Right cardiac atrium (tissue), 5 donors: Measurements from ENCODE around the gene DDT. TPM values are rescaled to one million over a fixed set of nuclear protein-coding genes. Genes with fewer than 3 reads are reported as not detected.
A peak's percentile ranks its signal among the peaks of the same experiment; 100 is the strongest.
"Not testable (repeated sequence)": the region's sequence is repeated elsewhere in the genome, so short reads cannot be mapped to it uniquely, and the experiment has no call there.

Experiments used
- ATAC-seq, 2 donors: fragments of 200-7000 bp; cut with Tn5 transposase; one replicate each; pipeline versions ENCODE4 v1.8.0 to v1.9.1; 2020; ENCODE audit warnings: moderate library complexity in 2 of 2, mild to moderate bottlenecking in 1 of 2
- DNase-seq, 3 donors: peaks; one replicate each; pipeline ENCODE4 v3.0.0-alpha.2; 2020
- H3K27ac ChIP-seq: one replicate; pipeline ENCODE4 v1.5.1; 2013; ENCODE audit warnings: mild to moderate bottlenecking, low read length, control low read depth, moderate library complexity
- H3K27me3 ChIP-seq: one replicate; pipeline ENCODE4 v1.6.1; 2013; ENCODE audit not compliant: control insufficient read depth, insufficient read depth
- H3K4me1 ChIP-seq: one replicate; pipeline ENCODE4 v1.6.1; 2013; ENCODE audit warnings: low read length; ENCODE audit not compliant: control insufficient read depth, insufficient read depth
- H3K4me3 ChIP-seq: one replicate; pipeline ENCODE4 v1.5.1; 2013; ENCODE audit warnings: low read length, control low read depth
- H3K9me3 ChIP-seq: one replicate; pipeline ENCODE4 v1.6.1; 2013; ENCODE audit warnings: low read length; ENCODE audit not compliant: control insufficient read depth
- WGBS: extraction: QIAGEN DNeasy Blood & Tissue Kit; methylation state at CpG from one replicate; pipeline ENCODE4 v1.1.7; 2013; 5-methylcytosine and 5-hydroxymethylcytosine counted together
- intact Hi-C, 4 donors: fragments of 100-400 bp; cut with DNase I; formaldehyde crosslinking; loops; one replicate each; pipeline versions ENCODE4 v1.11.0 to v1.14.0; 2022 to 2023
- long read RNA-seq, 4 donors: library from polyadenylated mRNA; unstranded; transcript quantifications; one replicate each; pipeline ENCODE4 v2.0.0, GENCODE V29; 2020 to 2021
- polyA plus RNA-seq: library from polyadenylated mRNA; stranded (reverse); fragments of 200-250 nt; gene quantifications from one replicate; pipeline ENCODE4 v1.2.3, GENCODE V29; 2013
- total RNA-seq, 4 donors: library from RNA; stranded (reverse); fragmentation: NEBNext Ultra II Directional; extraction: Animal tissue kit (Norgen Biotek cat#: 25700); gene quantifications; one replicate each; pipeline ENCODE4 v1.2.1, GENCODE V29; 2021
- donor health status: healthy with polysubstance abuse.
- donor health status: DM: no; HTN: yes; CAD: no.
- donor health status: DM: no; HTN: no; CAD: no.
- donor health status: DM: no; HTN: yes; CAD: no; lungs with severe emphysema.
- donor health status: DM: yes; HTN: yes; CAD: no.

DDT gene
- total RNA-seq (100 to 1,000 TPM; 125 to 175 (median 156) TPM), polyA plus RNA-seq (437 TPM)
- long read RNA-seq, donor 1, transcript DDT-202 (3 exons, 713 nt) = major isoform, 29 of 37 reads
- long read RNA-seq, donor 1, partial matches to known transcripts = 1 of 37 reads
- long read RNA-seq, donor 1, other reads (novel, unspliced or antisense) = 4 of 37 reads
- long read RNA-seq, donor 2, transcript DDT-202 (3 exons, 713 nt) = major isoform, 50 of 180 reads
- long read RNA-seq, donor 2, partial matches to known transcripts = 0 of 180 reads
- long read RNA-seq, donor 2, other reads (novel, unspliced or antisense) = 126 of 180 reads
- long read RNA-seq, donor 3, transcript DDT-206 (2 exons, 1,048 nt) = minor isoform, 8 of 55 reads
- long read RNA-seq, donor 3, transcript DDT-202 (3 exons, 713 nt) = major isoform, 10 of 55 reads
- long read RNA-seq, donor 3, partial matches to known transcripts = 0 of 55 reads
- long read RNA-seq, donor 3, other reads (novel, unspliced or antisense) = 37 of 55 reads
- long read RNA-seq, donor 4, transcript DDT-202 (3 exons, 713 nt) = major isoform, 24 of 120 reads
- long read RNA-seq, donor 4, partial matches to known transcripts = 1 of 120 reads
- long read RNA-seq, donor 4, other reads (novel, unspliced or antisense) = 93 of 120 reads

GRCh38 chr22:23974345-23974744, at the start of gene DDT:
Gene DDT (minus strand): TSS chr22:23974441. CDS start chr22:23974414, 27 bp downstream.
- not testable (repeated sequence) for H3K9me3 ChIP-seq, H3K27ac ChIP-seq, DNase-seq, H3K27me3 ChIP-seq, H3K4me1 ChIP-seq, H3K4me3 ChIP-seq
- WGBS = no CpG with 5 or more reads among the region's 29 CpGs
- intact Hi-C loops = loop anchor here in 1 of 4 donors (5.0 kb wide), 1 partner anchor 42 kb away; no protein-coding TSS in a partner anchor
- peak; percentile 95 to 96 for ATAC-seq

GRCh38 chr22:24023204-24023789, 49.1 kb upstream of the DDT start:
- H3K4me3 ChIP-seq = no peak overlapping the region
- peaks cover 2% of the 10 kb centered on the region for H3K4me1 ChIP-seq
- intact Hi-C loops = no loop called here
- no peaks in the 10 kb centered on the region for H3K27me3 ChIP-seq
- no peaks in the 10 kb centered on the region for H3K9me3 ChIP-seq
- H3K27ac ChIP-seq = no peak overlapping the region
- no peak for ATAC-seq
- DNase-seq = no peak

DNA sequence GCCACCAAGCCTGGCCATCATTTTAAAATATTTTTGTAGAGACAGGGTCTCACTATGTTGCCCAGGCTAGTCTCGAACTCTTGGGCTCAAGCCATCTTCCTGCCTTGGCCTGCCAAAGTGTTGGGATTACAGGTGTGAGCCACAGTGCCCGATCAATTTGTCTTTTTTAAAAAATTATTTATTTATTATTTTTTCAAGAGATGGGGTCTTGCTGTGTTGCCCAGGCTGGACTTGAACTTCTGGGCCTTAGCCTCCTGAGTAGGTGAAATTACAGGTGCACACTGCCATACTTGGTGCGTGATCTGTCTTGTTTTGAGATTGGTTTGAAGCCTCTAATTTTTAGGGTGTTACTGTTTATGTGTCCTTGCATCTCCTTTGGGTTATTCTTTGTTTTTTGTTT, 47.1 kb upstream of the DDT start:
- no peaks in the 10 kb centered on the region for H3K4me1 ChIP-seq
- H3K27ac ChIP-seq = no peak overlapping the region
- ATAC-seq (no peak), DNase-seq (no peak)
- H3K27me3 ChIP-seq = no peaks in the 10 kb centered on the region
- intact Hi-C loops = no loop called here
- H3K9me3 ChIP-seq = no peaks in the 10 kb centered on the region
- no peak overlapping the region for H3K4me3 ChIP-seq
- WGBS = 98% methylated on average over 3 of the region's 3 CpGs

DNA sequence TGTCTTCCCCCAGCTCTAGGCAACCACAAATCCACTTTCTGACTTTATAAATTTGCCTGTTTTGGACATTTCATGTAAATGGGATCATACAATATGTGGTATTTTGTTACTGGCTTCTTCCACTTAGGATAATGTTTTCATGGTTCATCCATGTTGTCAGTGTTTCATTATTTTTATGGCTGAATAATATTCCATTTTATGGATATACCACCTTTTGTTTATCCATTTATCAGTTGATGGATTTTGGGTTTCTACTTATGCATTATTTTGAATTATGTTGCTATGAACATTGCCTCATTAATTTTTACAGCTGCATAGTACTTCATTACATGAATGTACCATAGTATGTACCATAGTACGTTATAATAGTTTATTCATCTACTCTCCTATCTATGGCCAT, 41.9 kb upstream of the DDT start:
- no peak for ATAC-seq
- H3K4me3 ChIP-seq = no peak overlapping the region
- peaks cover 2% of the 10 kb centered on the region for H3K4me1 ChIP-seq
- no peaks in the 10 kb centered on the region for H3K9me3 ChIP-seq
- intact Hi-C loops = no loop called here
- 98% methylated on average over 1 of the region's 1 CpG for WGBS
- H3K27me3 ChIP-seq = no peaks in the 10 kb centered on the region
- DNase-seq = no peak
- no peak overlapping the region for H3K27ac ChIP-seq

DNA sequence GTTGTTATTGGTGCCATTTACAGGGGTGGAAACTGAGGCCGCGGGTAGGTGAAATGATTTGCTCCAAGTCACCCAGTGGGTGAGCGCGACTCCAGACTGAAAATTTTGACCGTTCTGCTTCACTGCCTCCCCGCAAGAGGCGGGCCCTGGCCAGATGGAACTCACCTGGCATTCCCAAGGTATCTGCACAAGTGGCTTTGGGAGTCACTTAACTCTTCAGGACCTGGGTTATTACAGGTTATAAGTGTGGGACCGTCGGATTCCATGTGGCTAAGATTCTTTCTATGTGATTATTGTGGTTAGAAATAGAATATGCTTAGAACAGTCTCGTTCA, 37.5 kb upstream of the DDT start:
- ATAC-seq (no peak), DNase-seq (peak in 1 of 3 donors; percentile 44)
- intact Hi-C loops = no loop called here
- Histone ChIP-seq H3K4me3 (peak overlapping the region; percentile 82), H3K27me3 (no peaks in the 10 kb centered on the region), H3K9me3 (no peaks in the 10 kb centered on the region), H3K27ac (peak overlapping the region; percentile 59), H3K4me1 (peaks cover 2% of the 10 kb centered on the region)
- under 1% methylated on average over 10 of the region's 10 CpGs for WGBS

DNA sequence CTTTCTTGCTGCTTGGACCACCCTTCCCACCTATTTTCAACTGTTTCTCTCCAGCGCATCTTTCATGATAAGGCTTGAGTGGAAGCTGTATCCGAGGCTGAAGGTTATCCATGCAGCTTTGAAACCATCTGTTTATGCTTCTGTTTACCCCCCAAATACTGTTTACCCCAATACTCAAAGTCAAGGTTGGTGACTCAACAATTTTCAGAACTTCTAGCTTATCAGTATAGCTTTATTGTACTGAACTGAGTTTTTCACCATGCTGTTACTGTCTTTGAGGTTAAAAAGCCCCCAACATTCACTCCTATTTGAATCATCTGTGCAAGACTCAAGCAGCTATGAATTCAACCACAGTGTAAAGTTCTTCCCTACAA, 35.8 kb upstream of the DDT start:
- DNase-seq = no peak
- WGBS = 92% methylated on average over 2 of the region's 2 CpGs
- Histone ChIP-seq H3K27ac (no peak overlapping the region), H3K9me3 (no peaks in the 10 kb centered on the region), H3K4me3 (no peak overlapping the region), H3K27me3 (no peaks in the 10 kb centered on the region), H3K4me1 (peaks cover 2% of the 10 kb centered on the region)
- intact Hi-C loops = no loop called here
- ATAC-seq = no peak

GRCh38 chr22:24009227-24010017, 35.2 kb upstream of the DDT start:
- WGBS = 82% methylated on average over 7 of the region's 7 CpGs
- no peaks in the 10 kb centered on the region for H3K27me3 ChIP-seq
- intact Hi-C loops = loop anchor here in 3 of 4 donors (5.0 to 10.0 kb wide), 3 partner anchors 72 to 155 kb away; no protein-coding TSS in a partner anchor

GRCh38 chr22:24008381-24009226, 34.4 kb upstream of the DDT start:
- no peaks in the 10 kb centered on the region for H3K9me3 ChIP-seq
- DNase-seq (no peak), ATAC-seq (no peak)
- no peak overlapping the region for H3K27ac ChIP-seq
- H3K4me1 ChIP-seq = peaks cover 2% of the 10 kb centered on the region
- intact Hi-C loops = loop anchor here in 3 of 4 donors (5.0 to 10.0 kb wide), 3 partner anchors 71 to 156 kb away; no protein-coding TSS in a partner anchor
- 84% methylated on average over 6 of the region's 6 CpGs for WGBS
- H3K4me3 ChIP-seq = no peak overlapping the region
- H3K27me3 ChIP-seq = no peaks in the 10 kb centered on the region

More at GRCh38 chr22:24009227-24010017, 35.2 kb upstream of the DDT start:
- ATAC-seq (no peak), DNase-seq (no peak)
- H3K9me3 ChIP-seq = no peaks in the 10 kb centered on the region
- H3K27ac ChIP-seq = no peak overlapping the region
- H3K4me3 ChIP-seq = no peak overlapping the region
- peaks cover 2% of the 10 kb centered on the region for H3K4me1 ChIP-seq

DNA sequence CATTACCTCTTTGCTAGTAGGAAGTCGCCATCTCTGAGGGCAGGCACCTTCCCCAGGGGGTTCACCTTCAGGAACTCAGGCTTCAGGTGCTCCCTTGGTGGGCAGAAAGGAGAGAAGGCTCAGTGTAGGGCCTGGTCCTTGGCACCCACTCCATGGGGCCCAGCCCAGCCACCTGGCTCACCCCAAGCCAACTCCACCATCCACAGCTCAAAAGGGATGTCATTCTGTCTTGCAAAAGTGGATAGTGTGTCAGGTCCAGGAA, 33.7 kb upstream of the DDT start:
- no peaks in the 10 kb centered on the region for H3K9me3 ChIP-seq
- H3K27me3 ChIP-seq = no peaks in the 10 kb centered on the region
- no peak overlapping the region for H3K4me3 ChIP-seq
- H3K4me1 ChIP-seq = peaks cover 2% of the 10 kb centered on the region
- 89% methylated on average over 1 of the region's 1 CpG for WGBS
- no peak overlapping the region for H3K27ac ChIP-seq
- DNase-seq (no peak), ATAC-seq (no peak)
- intact Hi-C loops = loop anchor here in 3 of 4 donors (5.0 to 10.0 kb wide), 3 partner anchors 71 to 157 kb away; no protein-coding TSS in a partner anchor

DNA sequence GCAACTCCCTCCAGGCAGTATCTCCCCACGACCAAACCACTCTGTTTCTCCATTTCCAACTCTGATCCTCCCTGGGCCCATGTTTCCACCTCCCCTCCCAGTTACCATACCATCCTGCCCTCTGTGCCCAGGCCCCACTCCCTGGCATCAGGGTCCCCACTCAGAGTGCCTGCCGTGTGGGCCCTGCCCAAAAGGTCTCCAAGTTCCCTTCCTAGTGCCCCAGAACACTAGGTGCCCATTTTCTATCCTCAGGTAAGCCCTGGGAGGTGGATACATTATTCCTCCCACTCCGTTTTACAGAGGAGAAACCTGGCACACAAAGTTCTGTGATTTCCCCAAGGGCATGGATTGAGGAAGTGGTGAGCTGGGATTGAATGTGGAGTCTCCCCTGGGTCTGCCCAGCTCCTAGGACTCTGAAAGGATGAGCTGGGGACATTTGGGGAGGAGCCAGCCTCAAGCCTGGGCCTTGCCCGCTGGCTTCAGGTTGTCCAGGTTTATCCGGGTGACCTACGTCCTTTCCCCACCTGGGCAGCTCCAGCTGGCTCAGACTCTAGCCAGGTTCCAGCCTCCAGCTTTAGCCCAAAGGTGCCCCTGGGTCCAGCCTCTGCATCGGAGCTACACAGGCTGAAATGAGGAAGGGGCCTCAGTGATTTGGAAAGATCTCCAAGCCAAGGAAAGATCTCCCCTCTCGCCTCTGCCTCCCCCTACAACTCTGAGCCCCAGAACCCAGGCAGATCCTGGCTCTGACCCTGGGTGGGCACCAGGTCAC, 33.2 kb upstream of the DDT start:
- H3K9me3 ChIP-seq = no peaks in the 10 kb centered on the region
- no peak for ATAC-seq
- intact Hi-C loops = loop anchor here in 3 of 4 donors (5.0 to 10.0 kb wide), 3 partner anchors 70 to 157 kb away; no protein-coding TSS in a partner anchor
- DNase-seq = no peak
- no peak overlapping the region for H3K27ac ChIP-seq
- WGBS = 81% methylated on average over 8 of the region's 8 CpGs
- peaks cover 2% of the 10 kb centered on the region for H3K4me1 ChIP-seq
- no peaks in the 10 kb centered on the region for H3K27me3 ChIP-seq
- no peak overlapping the region for H3K4me3 ChIP-seq
